Adipocyte (in vitro differentiated cells): ENCODE measurements around the gene NUMBL.
A peak's percentile ranks its signal among the peaks of the same experiment; 100 is the strongest.
"Not testable (repeated sequence)": the region's sequence is repeated elsewhere in the genome, so short reads cannot be mapped to it uniquely, and the experiment has no call there.

Experiments
- DNase-seq: peaks from one replicate; pipeline ENCODE4 v3.0.0-alpha.2; 2015; ENCODE audit warnings: low read depth
- H3K27me3 ChIP-seq: replicated peaks from 2 replicates; pipeline ENCODE4 v1.7.0; 2013; ENCODE audit warnings: mild to moderate bottlenecking, low read length, moderate library complexity; ENCODE audit not compliant: control insufficient read depth, insufficient read depth
- H3K36me3 ChIP-seq: 2 replicates; pipeline ENCODE4 v1.7.0; 2013; ENCODE audit warnings: low read length, mild to moderate bottlenecking, moderate library complexity; ENCODE audit not compliant: control insufficient read depth, insufficient read depth, severe bottlenecking
- H3K4me1 ChIP-seq: 2 replicates; pipeline ENCODE4 v1.7.0; 2013; ENCODE audit warnings: mild to moderate bottlenecking, low read length, moderate library complexity; ENCODE audit not compliant: control insufficient read depth, insufficient read depth
- H3K4me3 ChIP-seq: 2 replicates; pipeline ENCODE4 v1.7.0; 2013; ENCODE audit warnings: mild to moderate bottlenecking, low read length, moderate library complexity
- H3K9ac ChIP-seq: 2 replicates; pipeline ENCODE4 v1.7.0; 2013; ENCODE audit warnings: mild to moderate bottlenecking, low read length, moderate library complexity
- H3K9me3 ChIP-seq: 2 replicates; pipeline ENCODE4 v1.7.0; 2013; ENCODE audit warnings: mild to moderate bottlenecking, low read length, moderate library complexity; ENCODE audit not compliant: control insufficient read depth

NUMBL gene

GRCh38 chr19:40639638-40639982 lies 50.8 kb downstream of the NUMBL start:
- no peaks in the 10 kb centered on the region for H3K9me3 ChIP-seq
- H3K4me3 ChIP-seq = no peak overlapping the region
- no peak overlapping the region for H3K9ac ChIP-seq
- no peak for DNase-seq
- no peaks in the 10 kb centered on the region for H3K36me3 ChIP-seq
- H3K27me3 ChIP-seq = peaks cover 7% of the 10 kb centered on the region
- H3K4me1 ChIP-seq = peaks cover 15% of the 10 kb centered on the region

- peaks cover 7% of the 10 kb centered on the region for H3K27me3 ChIP-seq
- no peak overlapping the region for H3K4me3 ChIP-seq
- H3K4me1 ChIP-seq = peaks cover 20% of the 10 kb centered on the region
- no peak overlapping the region for H3K9ac ChIP-seq
- DNase-seq = no peak
- H3K9me3 ChIP-seq = no peaks in the 10 kb centered on the region
- H3K36me3 ChIP-seq = no peaks in the 10 kb centered on the region
Measured at GRCh38 chr19:40638327-40638726, 52.1 kb downstream of the NUMBL start.

- peaks cover 7% of the 10 kb centered on the region for H3K27me3 ChIP-seq
- peak; percentile 50 for DNase-seq
- no peak overlapping the region for H3K9ac ChIP-seq
- H3K4me1 ChIP-seq = peaks cover 5% of the 10 kb centered on the region
- H3K4me3 ChIP-seq = no peak overlapping the region
- H3K9me3 ChIP-seq = no peaks in the 10 kb centered on the region
- no peaks in the 10 kb centered on the region for H3K36me3 ChIP-seq
Measured at GRCh38 chr19:40633207-40633606, 57.2 kb downstream of the NUMBL start.

GRCh38 chr19:40632311-40633036 lies 58.0 kb downstream of the NUMBL start:
- Histone ChIP-seq H3K36me3 (no peaks in the 10 kb centered on the region), H3K4me3 (no peak overlapping the region), H3K27me3 (peaks cover 7% of the 10 kb centered on the region), H3K4me1 (peaks cover 5% of the 10 kb centered on the region), H3K9me3 (no peaks in the 10 kb centered on the region), H3K9ac (no peak overlapping the region)
- no peak for DNase-seq

GRCh38 chr19:40630571-40631160 lies 59.8 kb downstream of the NUMBL start:
- peaks cover 5% of the 10 kb centered on the region for H3K4me1 ChIP-seq

GRCh38 chr19:40629346-40629745 lies 61.1 kb downstream of the NUMBL start:
- H3K9ac ChIP-seq = no peak overlapping the region
- no peak overlapping the region for H3K4me3 ChIP-seq
- no peaks in the 10 kb centered on the region for H3K27me3 ChIP-seq
- H3K4me1 ChIP-seq = peaks cover 5% of the 10 kb centered on the region
- no peak for DNase-seq
- H3K9me3 ChIP-seq = no peaks in the 10 kb centered on the region
- no peaks in the 10 kb centered on the region for H3K36me3 ChIP-seq

More at GRCh38 chr19:40630571-40631160, 59.8 kb downstream of the NUMBL start:
- no peak for DNase-seq
- Histone ChIP-seq H3K9me3 (no peaks in the 10 kb centered on the region), H3K9ac (no peak overlapping the region), H3K4me3 (no peak overlapping the region), H3K36me3 (no peaks in the 10 kb centered on the region), H3K27me3 (peaks cover 7% of the 10 kb centered on the region)

GRCh38 chr19:40627486-40628279 lies 62.8 kb downstream of the NUMBL start:
- H3K9me3 ChIP-seq = no peaks in the 10 kb centered on the region
- no peak overlapping the region for H3K9ac ChIP-seq
- H3K27me3 ChIP-seq = no peaks in the 10 kb centered on the region
- DNase-seq = no peak
- H3K4me1 ChIP-seq = no peaks in the 10 kb centered on the region
- no peaks in the 10 kb centered on the region for H3K36me3 ChIP-seq
- H3K4me3 ChIP-seq = no peak overlapping the region

- Histone ChIP-seq H3K36me3 (no peaks in the 10 kb centered on the region), H3K9me3 (no peaks in the 10 kb centered on the region), H3K4me1 (no peaks in the 10 kb centered on the region), H3K4me3 (no peak overlapping the region), H3K27me3 (no peaks in the 10 kb centered on the region), H3K9ac (no peak overlapping the region)
- no peak for DNase-seq
Measured at GRCh38 chr19:40626918-40627317, 63.5 kb downstream of the NUMBL start.

- H3K9ac ChIP-seq = no peak overlapping the region
- no peaks in the 10 kb centered on the region for H3K4me1 ChIP-seq
- H3K27me3 ChIP-seq = no peaks in the 10 kb centered on the region
- H3K9me3 ChIP-seq = no peaks in the 10 kb centered on the region
- H3K36me3 ChIP-seq = no peaks in the 10 kb centered on the region
- no peak overlapping the region for H3K4me3 ChIP-seq
- DNase-seq = no peak
Measured at GRCh38 chr19:40625406-40626120, 64.9 kb downstream of the NUMBL start.

- H3K36me3 ChIP-seq = not testable (repeated sequence)
Measured at GRCh38 chr19:40624369-40625153, 65.9 kb downstream of the NUMBL start.

More at GRCh38 chr19:40624369-40625153, 65.9 kb downstream of the NUMBL start:
- DNase-seq, H3K9me3 ChIP-seq, H3K4me3 ChIP-seq, H3K4me1 ChIP-seq, H3K9ac ChIP-seq, H3K27me3 ChIP-seq: not testable (repeated sequence)
